GM21723 (cell line): ENCODE results near the gene WNT7A.
"Not testable (repeated sequence)": the region's sequence is repeated elsewhere in the genome, so short reads cannot be mapped to it uniquely, and the experiment has no call there.

Experiments
- ATAC-seq: cut with Tn5 transposase; IDR thresholded peaks from one replicate; pipeline ENCODE4 v1.9.1; 2021; ENCODE audit warnings: mild to moderate bottlenecking, moderate library complexity; ENCODE audit not compliant: unreplicated experiment

Gene WNT7A

GRCh38 chr3:13866041-13866965 lies 13.6 kb downstream of the WNT7A start:
- no peak for ATAC-seq

GRCh38 chr3:13865581-13865980 lies 14.3 kb downstream of the WNT7A start:
- no peak for ATAC-seq

GRCh38 chr3:13865106-13865505 lies 14.8 kb downstream of the WNT7A start:
- no peak for ATAC-seq

- no peak for ATAC-seq
Observed at GRCh38 chr3:13863965-13864595, 15.8 kb downstream of the WNT7A start.

GRCh38 chr3:13863382-13863952 lies 16.4 kb downstream of the WNT7A start:
- ATAC-seq, result no peak

GRCh38 chr3:13861461-13861860 lies 18.4 kb downstream of the WNT7A start:
- ATAC-seq, result no peak

- no peak for ATAC-seq
Observed at GRCh38 chr3:13860001-13860400, 19.9 kb downstream of the WNT7A start.

GRCh38 chr3:13858768-13859520 lies 20.9 kb downstream of the WNT7A start:
- no peak for ATAC-seq

- no peak for ATAC-seq
Observed at GRCh38 chr3:13857702-13858380, 22.0 kb downstream of the WNT7A start.

- not testable (repeated sequence) for ATAC-seq
Observed at GRCh38 chr3:13856628-13857027, 23.2 kb downstream of the WNT7A start.

- ATAC-seq, result no peak
Observed at GRCh38 chr3:13856006-13856405, 23.9 kb downstream of the WNT7A start.

- ATAC-seq, result no peak
Observed at GRCh38 chr3:13854492-13854891, 25.4 kb downstream of the WNT7A start.

- no peak for ATAC-seq
Observed at GRCh38 chr3:13853978-13854296, 25.9 kb downstream of the WNT7A start.

GRCh38 chr3:13853256-13853977 lies 26.5 kb downstream of the WNT7A start:
- ATAC-seq, result no peak

GRCh38 chr3:13852638-13853009 lies 27.2 kb downstream of the WNT7A start:
- ATAC-seq, result no peak

GRCh38 chr3:13851997-13852637 lies 27.8 kb downstream of the WNT7A start:
- no peak for ATAC-seq

- no peak for ATAC-seq
Observed at GRCh38 chr3:13851091-13851849, 28.6 kb downstream of the WNT7A start.

- ATAC-seq, result no peak
Observed at GRCh38 chr3:13850161-13850945, 29.5 kb downstream of the WNT7A start.
